AG09309 (cell line): Measurements from ENCODE around the gene SUFU.

ENCODE experiments used
- DNase-seq: peaks from one replicate; pipeline ENCODE4 v3.0.0-alpha.2; 2010; ENCODE audit warnings: low read depth
- H3K4me3 ChIP-seq: 2 replicates; pipeline ENCODE4 v1.5.1; 2011; ENCODE audit warnings: mild to moderate bottlenecking, low read depth, low read length, moderate library complexity; ENCODE audit not compliant: control insufficient read depth
- TF ChIP-seq, protein P1 (sequence below): IDR thresholded peaks from 2 replicates; pipeline ENCODE4 v1.5.1; 2011; ENCODE audit warnings: mild to moderate bottlenecking, low read depth, low read length, inconsistent platforms; ENCODE audit not compliant: insufficient read depth, control insufficient read depth; ENCODE audit errors: missing control alignments

SUFU gene

DNA sequence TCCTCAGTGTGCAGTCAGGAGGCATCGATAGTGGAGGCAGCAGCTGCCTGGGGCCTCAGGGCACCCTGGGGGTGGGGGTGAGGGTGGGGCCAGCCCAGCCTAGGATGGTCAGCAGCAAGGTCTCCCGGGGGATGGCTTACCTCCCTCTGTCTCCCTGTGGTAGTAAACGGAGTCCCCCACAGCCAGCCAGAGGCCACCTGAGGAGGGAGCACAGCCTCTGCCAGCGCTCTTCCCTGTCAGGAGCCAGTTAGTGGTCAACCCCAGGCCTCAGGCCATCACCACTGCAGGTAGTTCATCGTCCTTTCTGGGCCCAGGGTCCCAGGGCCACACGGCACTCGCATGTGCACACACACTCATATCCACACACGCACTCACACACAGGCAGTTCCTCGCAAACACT lies 23.4 kb upstream of the SUFU start:
- H3K4me3 ChIP-seq, result no peak overlapping the region
- no peak for DNase-seq
- TF ChIP-seq, protein P1, sequence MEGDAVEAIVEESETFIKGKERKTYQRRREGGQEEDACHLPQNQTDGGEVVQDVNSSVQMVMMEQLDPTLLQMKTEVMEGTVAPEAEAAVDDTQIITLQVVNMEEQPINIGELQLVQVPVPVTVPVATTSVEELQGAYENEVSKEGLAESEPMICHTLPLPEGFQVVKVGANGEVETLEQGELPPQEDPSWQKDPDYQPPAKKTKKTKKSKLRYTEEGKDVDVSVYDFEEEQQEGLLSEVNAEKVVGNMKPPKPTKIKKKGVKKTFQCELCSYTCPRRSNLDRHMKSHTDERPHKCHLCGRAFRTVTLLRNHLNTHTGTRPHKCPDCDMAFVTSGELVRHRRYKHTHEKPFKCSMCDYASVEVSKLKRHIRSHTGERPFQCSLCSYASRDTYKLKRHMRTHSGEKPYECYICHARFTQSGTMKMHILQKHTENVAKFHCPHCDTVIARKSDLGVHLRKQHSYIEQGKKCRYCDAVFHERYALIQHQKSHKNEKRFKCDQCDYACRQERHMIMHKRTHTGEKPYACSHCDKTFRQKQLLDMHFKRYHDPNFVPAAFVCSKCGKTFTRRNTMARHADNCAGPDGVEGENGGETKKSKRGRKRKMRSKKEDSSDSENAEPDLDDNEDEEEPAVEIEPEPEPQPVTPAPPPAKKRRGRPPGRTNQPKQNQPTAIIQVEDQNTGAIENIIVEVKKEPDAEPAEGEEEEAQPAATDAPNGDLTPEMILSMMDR, result no peak

DNA sequence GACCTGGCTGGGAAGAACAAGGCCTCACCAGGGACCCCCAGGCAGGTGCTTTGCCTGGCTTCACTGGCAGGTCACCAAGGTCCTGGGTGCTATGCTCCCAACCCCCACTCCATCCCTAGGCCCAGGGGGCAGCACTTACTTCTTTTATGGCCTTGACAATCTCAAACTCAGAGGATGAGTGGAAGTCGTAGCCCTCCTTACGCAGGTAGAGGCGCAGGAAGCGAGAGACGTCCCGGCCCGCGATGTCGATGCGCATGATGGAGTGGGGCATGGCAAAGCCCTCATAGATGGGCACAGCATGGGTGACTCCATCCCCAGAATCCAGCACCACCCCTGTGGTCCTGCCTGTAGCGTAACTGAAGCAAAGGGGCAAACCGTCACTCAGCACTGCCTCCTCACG lies 19.8 kb upstream of the SUFU start:
- no peak overlapping the region for H3K4me3 ChIP-seq
- TF ChIP-seq, protein P1, result no peak
- no peak for DNase-seq

DNA sequence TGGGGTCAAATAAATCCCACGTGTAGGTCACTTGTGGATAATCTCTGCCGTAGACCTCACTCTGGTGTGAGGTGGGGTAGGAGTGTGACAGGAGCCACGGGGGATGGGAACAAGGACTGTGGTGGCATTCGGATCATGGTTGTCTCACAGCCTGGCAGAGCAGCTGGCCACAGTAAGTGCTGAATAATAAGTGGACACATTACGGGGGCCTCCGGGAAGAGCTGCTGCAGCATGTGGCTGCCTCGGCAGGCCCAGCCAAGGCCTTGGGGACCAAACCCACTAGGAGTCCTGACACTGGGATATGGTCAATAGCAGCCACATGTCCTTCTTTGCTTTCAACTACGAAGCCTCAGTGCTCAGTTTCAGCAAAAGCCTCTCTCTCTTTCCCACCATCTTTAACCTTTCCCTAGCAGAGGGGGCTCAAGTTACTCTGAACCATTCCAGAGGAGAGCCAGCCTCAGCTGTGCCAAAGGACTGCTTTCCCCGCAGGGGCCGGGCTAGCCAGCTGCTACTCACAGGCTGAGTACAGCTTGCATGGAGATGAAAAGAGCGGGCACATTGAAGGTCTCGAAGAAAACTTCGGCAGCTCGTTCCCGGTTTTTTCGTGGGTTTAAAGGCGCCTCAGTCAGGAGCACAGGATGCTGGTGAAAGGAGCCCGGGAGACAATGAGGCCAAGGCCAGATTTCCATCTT lies 18.5 kb upstream of the SUFU start:
- TF ChIP-seq, protein P1, result no peak
- H3K4me3 ChIP-seq, result no peak overlapping the region
- no peak for DNase-seq

DNA sequence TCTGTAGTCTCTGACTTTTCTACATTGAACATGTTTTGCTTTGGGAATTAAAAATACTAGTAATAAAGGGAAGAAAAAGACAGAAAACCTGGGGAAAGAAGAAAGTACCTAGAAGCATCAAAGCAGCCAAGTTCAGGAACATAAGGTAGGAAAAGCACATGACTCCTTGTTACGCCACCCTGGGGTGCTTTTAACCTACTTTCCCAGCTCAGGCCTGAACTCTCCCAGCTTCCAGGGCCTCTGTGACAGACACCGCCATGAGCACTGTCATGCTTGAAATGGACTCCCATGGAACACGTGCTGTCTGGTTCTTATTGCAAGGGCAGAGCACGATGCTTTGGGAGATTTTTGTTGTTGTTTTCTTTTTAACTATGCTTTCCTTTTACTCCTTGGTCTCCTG lies 12.6 kb upstream of the SUFU start:
- no peak for DNase-seq
- H3K4me3 ChIP-seq, result no peak overlapping the region
- TF ChIP-seq, protein P1, result no peak

DNA sequence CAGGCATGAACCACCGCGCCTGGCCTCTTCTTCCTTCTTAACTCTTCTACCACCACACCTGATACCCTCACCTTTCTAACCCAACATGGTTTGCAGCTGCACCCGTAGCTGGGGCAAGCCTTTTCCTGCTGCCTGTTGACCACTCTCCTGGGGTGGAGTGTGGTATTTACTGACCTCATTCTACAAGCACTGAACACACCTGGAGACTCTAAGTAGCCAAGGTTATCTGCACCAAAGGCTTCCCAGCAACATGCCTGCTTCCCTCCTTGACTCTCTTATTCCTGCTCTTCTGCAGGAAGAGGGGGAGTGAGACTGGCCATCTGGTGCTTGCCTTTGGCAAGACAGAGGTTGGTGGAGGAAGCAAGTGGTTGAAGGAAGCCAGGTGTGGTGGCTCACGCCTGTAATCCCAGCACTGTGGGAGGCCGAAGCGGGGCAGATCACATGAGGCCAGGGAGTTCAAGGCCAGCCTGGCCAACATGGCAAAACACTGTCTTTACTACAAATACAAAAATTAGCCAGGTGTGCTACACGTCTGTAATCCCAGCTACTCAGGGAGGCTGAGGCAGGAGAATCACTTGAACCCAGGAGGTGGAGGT lies 11.3 kb upstream of the SUFU start:
- H3K4me3 ChIP-seq, result no peak overlapping the region
- TF ChIP-seq, protein P1, result no peak
- no peak for DNase-seq

DNA sequence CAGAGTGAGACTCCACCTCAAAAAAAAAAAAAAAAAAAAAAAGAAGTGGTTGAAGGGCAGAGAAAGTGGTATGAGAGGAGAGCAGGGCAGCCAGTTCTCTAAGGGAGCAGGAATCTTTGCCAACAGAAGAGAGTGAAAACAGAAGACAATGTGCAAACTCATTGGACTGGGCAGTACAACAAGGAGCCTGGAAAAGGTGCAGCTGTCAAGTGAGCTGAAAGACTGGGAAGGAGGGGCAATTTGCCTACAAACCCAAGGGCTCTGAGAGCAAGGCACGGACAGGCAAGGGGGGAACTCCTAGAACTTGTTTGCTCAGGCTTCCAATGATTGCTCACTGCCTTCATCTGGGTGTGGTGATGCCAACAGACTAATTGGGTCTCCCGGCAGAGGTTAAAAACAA lies 10.8 kb upstream of the SUFU start:
- H3K4me3 ChIP-seq, result no peak overlapping the region
- no peak for DNase-seq
- TF ChIP-seq, protein P1, result no peak
